Body of pancreas (tissue), 4 donors: Measurements from ENCODE around the gene PTPRN2. TPM values are rescaled to one million over a fixed set of nuclear protein-coding genes. Genes with fewer than 3 reads are reported as not detected.

Experiments used
- ATAC-seq: fragments of 150-250 bp; one replicate; pipeline ENCODE4 v1.9.1; 2016
- DNase-seq, 4 donors: peaks; one replicate each; pipeline ENCODE4 v3.0.0-alpha.2; 2019
- H3K27ac ChIP-seq, 4 donors: fragments of 200-600 bp; sonication (generic); 1 replicate in 3 of 4; 2 replicates in 1 of 4; pipeline versions ENCODE4 v1.5.1 to v1.6.1; 2016 to 2019; ENCODE audit warnings: mild to moderate bottlenecking in 1 of 4, mixed read lengths in 1 of 4, moderate library complexity in 1 of 4
- H3K27me3 ChIP-seq, 2 donors: fragments of 200-600 bp; sonication (generic); one replicate each; pipeline ENCODE4 v1.6.0; 2016; ENCODE audit warnings: mild to moderate bottlenecking in 1 of 2
- H3K36me3 ChIP-seq, 2 donors: fragments of 200-600 bp; sonication (generic); replicated peaks in 1 of 2; 2 replicates each; pipeline ENCODE4 v1.5.1; 2016; ENCODE audit warnings: low read depth in 2 of 2; ENCODE audit not compliant: insufficient read depth in 1 of 2
- H3K4me1 ChIP-seq: fragments of 200-600 bp; sonication (generic); one replicate; pipeline ENCODE4 v1.6.0; 2016
- H3K4me3 ChIP-seq, 2 donors: fragments of 200-600 bp; sonication (generic); 1 replicate in 1 of 2; 2 replicates in 1 of 2; pipeline ENCODE4 v1.5.1; 2016 to 2019
- H3K9me3 ChIP-seq, 3 donors: fragments of 200-600 bp; sonication (generic); 1 replicate in 2 of 3; 2 replicates in 1 of 3; pipeline ENCODE4 v1.5.1; 2016
- CTCF ChIP-seq, 7 experiments: fragments of 450-650 bp in 4 of 7; fragments of 200-600 bp in 3 of 7; sonication (generic) in 3 of 7; IDR thresholded peaks; one replicate each; pipeline ENCODE4 v1.5.1; 2016 to 2019; ENCODE audit warnings: antibody characterized with exemption in 7 of 7
- POLR2A ChIP-seq, 3 donors: fragments of 450-650 bp; IDR thresholded peaks; one replicate each; pipeline ENCODE4 v1.6.1; 2016; ENCODE audit warnings: antibody characterized with exemption in 3 of 3, mild to moderate bottlenecking in 2 of 3
- WGBS, 2 donors: methylation state at CpG; one replicate each; pipeline ENCODE4 v1.1.5; 2017; 5-methylcytosine and 5-hydroxymethylcytosine counted together
- intact Hi-C: fragments of 100-400 bp; cut with DNase I; formaldehyde crosslinking; loops from one replicate; pipeline ENCODE4 v1.15.1; 2023
- total RNA-seq, 2 donors: library from RNA; depleted of rRNA; stranded (reverse); fragments of >200 nt; gene quantifications; one replicate each; pipeline ENCODE4 v1.1.0, GENCODE V29; 2016

PTPRN2 gene
- total RNA-seq, 2 donors from 2014 or later = 31.6 to 76.1 TPM

DNA sequence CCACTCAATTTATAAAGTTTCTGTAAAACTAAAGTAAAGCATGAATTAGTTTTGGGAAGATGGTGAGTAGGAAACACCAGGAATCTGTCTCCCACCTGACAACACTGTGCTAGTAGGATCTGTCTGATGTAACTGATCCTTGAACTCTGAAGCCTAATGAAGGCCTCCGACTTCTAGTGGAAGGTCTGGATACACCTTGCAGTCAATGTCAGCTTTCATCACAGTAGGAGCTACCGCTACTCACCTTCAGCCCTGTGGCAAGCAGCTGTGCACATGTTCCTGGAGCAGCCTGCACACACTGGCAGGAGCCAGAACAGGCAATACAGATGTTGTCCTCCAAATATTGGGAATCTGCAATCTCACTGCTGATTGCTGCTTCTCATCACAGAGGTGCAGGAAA is 471.4 kb downstream of the PTPRN2 start:
- Histone ChIP-seq H3K4me3 (no peak overlapping the region), H3K9me3 (peaks cover 0 to 4% (median 0%) of the 10 kb centered on the region in 3 donors), H3K4me1 (no peaks in the 10 kb centered on the region), H3K27ac (no peak overlapping the region), H3K27me3 (no peaks in the 10 kb centered on the region), H3K36me3 (no peaks in the 10 kb centered on the region)
- no peak for DNase-seq
- no peak for ATAC-seq
- TF ChIP-seq POLR2A (IDR thresholded peaks at IDR 0.05) (no peak), CTCF (IDR thresholded peaks at IDR 0.05) (no peak)
- intact Hi-C loops = no loop called here
- WGBS, 2 donors = 97 to 100% methylated on average over 2 of the region's 2 CpGs

DNA sequence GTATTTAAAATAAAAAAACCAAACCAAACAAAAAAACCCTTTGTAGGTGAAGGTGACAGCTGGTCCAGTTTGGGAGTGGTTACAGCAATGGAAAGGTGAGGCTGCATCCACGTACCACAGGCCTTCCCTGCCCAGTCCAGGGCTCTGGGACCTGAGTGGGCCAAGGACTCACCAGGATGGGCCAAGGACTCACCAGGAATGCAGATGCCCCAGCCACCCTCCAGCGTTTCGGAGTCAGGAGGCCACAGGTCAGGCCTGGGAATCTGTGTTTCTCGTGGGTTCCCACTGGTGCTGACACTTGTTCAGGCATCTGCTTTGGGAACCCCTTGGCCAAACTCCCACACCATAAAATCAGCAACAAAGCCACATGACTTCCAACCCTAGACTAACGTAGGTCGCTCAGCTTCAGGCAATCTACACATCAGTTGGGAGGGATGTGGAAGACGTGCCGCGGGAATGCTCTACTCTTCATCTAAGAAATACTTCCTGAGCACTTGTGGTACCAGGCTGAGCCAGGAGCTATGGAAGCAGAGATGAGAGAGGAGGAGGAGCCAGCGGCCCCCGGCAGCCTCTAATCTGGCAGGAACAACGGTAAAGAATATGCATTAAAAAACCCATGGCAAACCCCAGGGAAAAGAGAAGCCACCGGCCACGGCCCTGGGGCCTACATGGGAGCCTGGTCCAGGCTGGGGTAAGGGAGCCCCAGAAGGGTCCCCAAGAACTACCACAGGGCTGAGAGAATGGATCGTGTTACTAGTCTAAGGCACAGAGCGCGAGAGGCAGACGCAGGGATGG is 473.4 kb downstream of the PTPRN2 start:
- TF ChIP-seq POLR2A (IDR thresholded peaks at IDR 0.05) = no peak
- TF ChIP-seq CTCF (IDR thresholded peaks at IDR 0.05) = no peak
- no peaks in the 10 kb centered on the region for H3K9me3 ChIP-seq
- no peaks in the 10 kb centered on the region for H3K27me3 ChIP-seq
- no peak for ATAC-seq
- H3K4me3 ChIP-seq = no peak overlapping the region
- intact Hi-C loops = no loop called here
- no peak for DNase-seq
- no peaks in the 10 kb centered on the region for H3K4me1 ChIP-seq
- no peak overlapping the region for H3K27ac ChIP-seq
- 84 to 96% methylated on average over 18 of the region's 18 CpGs for WGBS, 2 donors
- no peaks in the 10 kb centered on the region for H3K36me3 ChIP-seq

DNA sequence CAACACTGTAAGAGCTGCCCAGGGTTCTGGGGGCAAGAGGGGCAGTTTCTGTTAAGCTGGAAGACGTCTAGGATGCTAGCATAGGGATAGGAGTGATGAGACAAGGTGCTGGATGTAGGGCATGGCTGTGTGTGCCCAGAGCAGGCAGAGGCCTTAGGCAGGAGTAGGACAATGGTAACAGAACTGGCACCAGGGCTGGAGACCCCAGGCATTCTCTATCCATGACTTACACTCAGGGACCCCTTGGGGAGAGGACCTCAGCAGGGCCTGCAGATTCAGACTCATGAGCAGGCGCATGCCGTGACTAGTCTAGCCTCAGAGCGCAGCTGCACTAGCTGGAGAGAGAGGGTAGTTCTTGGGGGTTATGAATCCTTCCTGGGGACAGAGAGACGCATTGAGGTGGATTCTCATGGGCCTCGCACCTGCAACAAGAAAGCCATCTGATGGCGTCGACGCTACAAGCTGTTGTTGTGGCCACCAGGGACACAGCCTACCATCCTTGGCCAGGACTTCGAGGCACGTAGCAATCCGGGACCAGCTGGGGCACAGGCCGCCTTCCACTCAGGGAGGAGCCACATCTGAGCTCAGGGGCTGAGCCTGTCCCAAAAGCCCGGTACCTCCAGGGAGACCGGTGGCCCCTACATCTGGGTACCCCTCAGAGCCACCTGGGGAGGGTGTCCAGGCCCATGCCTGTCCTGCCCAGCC is 474.1 kb downstream of the PTPRN2 start:
- no peak for DNase-seq
- Histone ChIP-seq H3K4me1 (no peaks in the 10 kb centered on the region), H3K36me3 (no peaks in the 10 kb centered on the region), H3K9me3 (no peaks in the 10 kb centered on the region), H3K4me3 (no peak overlapping the region), H3K27me3 (no peaks in the 10 kb centered on the region), H3K27ac (no peak overlapping the region)
- intact Hi-C loops = no loop called here
- WGBS, 2 donors = 87 to 92% methylated on average over 6 to 15 of the region's 15 CpGs
- ATAC-seq = no peak
- TF ChIP-seq POLR2A (IDR thresholded peaks at IDR 0.05) (no peak), CTCF (IDR thresholded peaks at IDR 0.05) (no peak)

- Histone ChIP-seq H3K9me3 (no peaks in the 10 kb centered on the region), H3K27me3 (no peaks in the 10 kb centered on the region), H3K4me1 (no peaks in the 10 kb centered on the region), H3K36me3 (no peaks in the 10 kb centered on the region), H3K27ac (no peak overlapping the region), H3K4me3 (no peak overlapping the region)
- no peak for TF ChIP-seq CTCF (IDR thresholded peaks at IDR 0.05)
- TF ChIP-seq POLR2A (IDR thresholded peaks at IDR 0.05) = no peak
- intact Hi-C loops = no loop called here
- 89 to 93% methylated on average over 9 to 16 of the region's 16 CpGs for WGBS, 2 donors
- no peak for ATAC-seq
- DNase-seq = no peak
Observed at GRCh38 chr7:158112571-158113320, 474.9 kb downstream of the PTPRN2 start.
